ENCODE results near the gene BRME1. TPM values are rescaled to one million over a fixed set of nuclear protein-coding genes. Genes with fewer than 3 reads are reported as not detected.

Gene BRME1
- total RNA-seq, 6 donors from 2014 or later: 0.46 to 4.4 (median 2.1) TPM

DNA sequence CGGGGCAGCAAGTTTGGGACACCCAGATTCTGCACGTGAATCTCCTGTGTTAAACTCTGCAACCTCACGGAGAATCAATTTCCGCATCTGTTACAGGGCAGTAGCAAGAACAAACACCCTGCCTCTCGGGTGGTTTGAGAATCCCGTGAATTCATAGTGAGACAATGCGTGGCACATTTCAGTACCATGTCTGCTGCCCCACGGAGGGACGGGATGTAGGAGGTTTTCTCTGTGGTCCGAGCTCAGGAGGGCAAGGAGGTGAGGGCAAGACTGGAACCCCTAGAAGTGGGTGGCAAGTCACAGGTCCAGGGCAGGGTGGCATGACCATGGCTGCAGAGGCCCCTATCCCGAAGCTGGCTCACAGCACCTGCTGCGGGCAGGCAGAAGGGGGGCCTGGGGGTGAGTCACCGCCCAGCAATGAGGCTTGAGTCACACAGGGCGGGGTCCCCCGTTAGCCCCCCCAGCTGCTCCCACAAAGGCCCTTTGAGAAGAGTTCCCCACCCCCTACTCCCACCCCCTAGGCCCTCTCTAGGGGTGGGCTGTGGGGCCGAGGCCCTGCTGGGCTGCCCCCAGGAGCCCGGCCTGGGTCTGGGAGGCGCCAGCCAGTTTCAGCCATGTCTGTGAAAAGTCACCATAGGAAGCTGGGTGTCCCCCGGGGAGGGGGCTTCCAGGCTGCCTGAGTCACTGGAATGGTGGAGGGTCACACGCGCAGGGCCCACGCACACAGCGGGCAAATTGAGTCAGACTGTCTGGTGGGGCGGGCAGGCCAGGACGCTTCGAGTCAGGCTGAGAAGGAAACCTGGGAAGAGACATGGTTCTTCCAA is 54.8 kb downstream of the BRME1 start:
- no peaks in the 10 kb centered on the region for H3K27me3 ChIP-seq
- peak overlapping the region in 3 of 4 donors; percentile 30 to 48 (median 40) for H3K4me3 ChIP-seq
- no peaks in the 10 kb centered on the region for H3K9me3 ChIP-seq
- peak; percentile 90 to 95 for DNase-seq
- peak; percentile 78 to 87 for TF ChIP-seq POLR2AphosphoS5 (IDR thresholded peaks at IDR 0.05)
- TF ChIP-seq POLR2A (IDR thresholded peaks at IDR 0.05): peak in 2 of 4 donors; percentile 55 to 63
- peak in 2 of 4 donors; percentile 91 for TF ChIP-seq EP300 (IDR thresholded peaks at IDR 0.05)
- TF ChIP-seq, protein P1, sequence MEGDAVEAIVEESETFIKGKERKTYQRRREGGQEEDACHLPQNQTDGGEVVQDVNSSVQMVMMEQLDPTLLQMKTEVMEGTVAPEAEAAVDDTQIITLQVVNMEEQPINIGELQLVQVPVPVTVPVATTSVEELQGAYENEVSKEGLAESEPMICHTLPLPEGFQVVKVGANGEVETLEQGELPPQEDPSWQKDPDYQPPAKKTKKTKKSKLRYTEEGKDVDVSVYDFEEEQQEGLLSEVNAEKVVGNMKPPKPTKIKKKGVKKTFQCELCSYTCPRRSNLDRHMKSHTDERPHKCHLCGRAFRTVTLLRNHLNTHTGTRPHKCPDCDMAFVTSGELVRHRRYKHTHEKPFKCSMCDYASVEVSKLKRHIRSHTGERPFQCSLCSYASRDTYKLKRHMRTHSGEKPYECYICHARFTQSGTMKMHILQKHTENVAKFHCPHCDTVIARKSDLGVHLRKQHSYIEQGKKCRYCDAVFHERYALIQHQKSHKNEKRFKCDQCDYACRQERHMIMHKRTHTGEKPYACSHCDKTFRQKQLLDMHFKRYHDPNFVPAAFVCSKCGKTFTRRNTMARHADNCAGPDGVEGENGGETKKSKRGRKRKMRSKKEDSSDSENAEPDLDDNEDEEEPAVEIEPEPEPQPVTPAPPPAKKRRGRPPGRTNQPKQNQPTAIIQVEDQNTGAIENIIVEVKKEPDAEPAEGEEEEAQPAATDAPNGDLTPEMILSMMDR (IDR thresholded peaks at IDR 0.05): peak in 1 of 6 experiments; percentile 13
- peak overlapping the region; percentile 96 to 100 (median 100) for H3K27ac ChIP-seq
- no peaks in the 10 kb centered on the region for H3K36me3 ChIP-seq
- peaks cover 37 to 64% (median 56%) of the 10 kb centered on the region in 4 donors for H3K4me1 ChIP-seq
- WGBS, 2 donors: 48 to 52% methylated on average over 15 to 23 of the region's 26 CpGs
- peak; percentile 69 to 79 for ATAC-seq (ENCODE audit: low FRiP score in 2 of 2)

DNA sequence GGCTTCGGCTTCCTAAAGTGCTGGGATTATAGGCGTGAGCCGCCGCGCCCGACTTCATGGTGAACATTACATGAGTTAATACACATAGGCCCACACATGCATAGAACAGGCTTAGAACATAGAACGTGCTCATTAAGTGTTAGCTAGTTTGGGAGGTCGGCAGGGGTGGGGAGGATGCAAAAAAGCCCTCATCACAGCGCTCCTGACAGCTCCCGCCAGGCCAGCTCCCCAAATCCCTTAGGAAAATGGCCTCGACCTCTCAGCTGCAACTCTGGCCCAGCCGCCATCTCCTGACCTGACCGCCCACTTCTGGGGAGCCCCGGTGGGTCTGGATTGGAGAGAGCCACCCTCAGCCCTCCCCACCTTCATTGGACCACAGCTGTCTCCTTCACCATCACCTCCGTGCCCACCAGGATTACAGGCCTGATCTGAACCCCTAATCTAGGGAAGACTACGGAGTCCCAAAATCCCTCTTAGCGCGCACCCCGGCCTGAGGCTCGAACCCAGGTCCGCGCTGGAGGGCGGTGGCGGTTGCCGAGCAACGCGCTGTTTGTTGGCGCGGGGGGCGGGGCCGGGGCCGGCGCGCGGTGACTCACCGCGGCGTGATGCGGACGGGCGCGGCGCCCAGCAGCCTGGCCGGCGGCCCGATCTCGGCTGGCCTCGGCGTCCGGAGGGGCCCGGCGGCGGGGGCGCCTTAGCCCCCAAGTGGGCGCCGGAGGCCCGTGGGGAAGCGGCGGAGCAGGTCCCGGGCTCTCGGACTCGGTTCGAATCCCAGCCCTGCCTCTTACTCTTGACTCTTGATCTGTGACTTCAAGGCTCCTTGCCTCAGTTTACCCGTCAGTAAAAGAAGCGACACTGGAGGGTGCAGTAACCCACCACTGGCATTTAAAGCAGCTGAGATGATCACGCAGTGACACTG is 55.7 kb downstream of the BRME1 start:
- WGBS, 2 donors: 18 to 79% methylated on average over 13 to 61 of the region's 66 CpGs
- DNase-seq: peak; percentile 87 to 98
- Histone ChIP-seq H3K27me3 (no peaks in the 10 kb centered on the region), H3K4me1 (peaks cover 42 to 69% (median 62%) of the 10 kb centered on the region in 4 donors), H3K9me3 (no peaks in the 10 kb centered on the region), H3K27ac (peak overlapping the region; percentile 96 to 100 (median 100)), H3K4me3 (peak overlapping the region in 3 of 4 donors; percentile 30 to 48 (median 40)), H3K36me3 (no peaks in the 10 kb centered on the region)
- ATAC-seq (ENCODE audit: low FRiP score in 2 of 2): peak in 1 of 2 donors; percentile 55
- TF ChIP-seq, protein P1 (IDR thresholded peaks at IDR 0.05): no peak
- TF ChIP-seq POLR2A (IDR thresholded peaks at IDR 0.05) (peak in 2 of 4 donors; percentile 72 to 74), POLR2AphosphoS5 (IDR thresholded peaks at IDR 0.05) (peak in 1 of 2 donors; percentile 50), EP300 (IDR thresholded peaks at IDR 0.05) (peak in 2 of 4 donors; percentile 39 to 48)

DNA sequence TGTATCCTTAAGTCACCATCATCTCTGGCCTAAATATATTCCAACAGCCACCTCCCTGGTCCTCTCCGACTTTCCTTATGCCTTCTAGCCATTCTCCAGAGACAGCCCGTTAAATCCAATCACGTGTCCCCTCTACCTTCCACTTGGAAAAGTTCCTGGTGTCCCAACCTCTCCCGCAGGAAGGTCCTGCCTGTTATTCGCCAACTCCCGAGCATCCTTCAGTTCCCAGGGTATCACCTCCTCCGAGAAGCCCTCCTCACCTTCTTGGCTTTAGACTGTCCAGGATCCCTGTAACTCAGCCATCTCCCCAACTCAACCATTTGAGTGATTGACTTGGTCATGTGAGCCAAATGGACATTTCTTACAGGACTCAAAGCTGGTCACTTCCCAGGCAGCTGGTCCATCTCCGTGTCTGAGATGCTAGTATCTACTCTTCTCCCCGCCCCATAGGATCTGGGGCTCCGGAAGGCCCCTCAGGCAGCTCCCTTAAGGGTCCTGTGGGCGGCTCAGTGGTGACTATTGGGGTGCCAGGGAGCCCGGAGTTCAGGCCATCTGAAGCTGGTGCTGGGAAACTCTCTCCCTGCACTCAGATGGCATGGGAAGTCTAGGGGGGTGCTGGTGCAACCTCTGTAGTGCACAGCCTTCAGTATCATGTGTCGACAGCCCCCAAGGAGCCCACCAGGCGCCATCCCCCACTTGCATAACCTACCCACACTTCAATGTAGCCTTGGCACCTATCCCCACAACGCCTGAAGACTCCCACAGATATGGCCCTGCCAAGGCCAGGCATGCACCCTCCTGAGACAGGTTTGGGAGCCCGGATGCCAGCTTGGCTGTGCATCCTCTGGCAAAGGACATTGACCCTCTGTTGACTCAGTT is 56.9 kb downstream of the BRME1 start:
- ATAC-seq (ENCODE audit: low FRiP score in 2 of 2) (no peak), DNase-seq (no peak)
- peaks cover 48 to 78% (median 73%) of the 10 kb centered on the region in 4 donors for H3K4me1 ChIP-seq
- WGBS, 2 donors: 70 to 71% methylated on average over 11 to 15 of the region's 16 CpGs
- no peak for TF ChIP-seq EP300 (IDR thresholded peaks at IDR 0.05)
- TF ChIP-seq, protein P1 (IDR thresholded peaks at IDR 0.05): no peak
- TF ChIP-seq POLR2AphosphoS5 (IDR thresholded peaks at IDR 0.05): no peak
- no peak for TF ChIP-seq POLR2A (IDR thresholded peaks at IDR 0.05)
- no peaks in the 10 kb centered on the region for H3K36me3 ChIP-seq
- no peak overlapping the region for H3K4me3 ChIP-seq
- no peaks in the 10 kb centered on the region for H3K9me3 ChIP-seq
- no peaks in the 10 kb centered on the region for H3K27me3 ChIP-seq
- peak overlapping the region; percentile 99 to 100 (median 100) for H3K27ac ChIP-seq

DNA sequence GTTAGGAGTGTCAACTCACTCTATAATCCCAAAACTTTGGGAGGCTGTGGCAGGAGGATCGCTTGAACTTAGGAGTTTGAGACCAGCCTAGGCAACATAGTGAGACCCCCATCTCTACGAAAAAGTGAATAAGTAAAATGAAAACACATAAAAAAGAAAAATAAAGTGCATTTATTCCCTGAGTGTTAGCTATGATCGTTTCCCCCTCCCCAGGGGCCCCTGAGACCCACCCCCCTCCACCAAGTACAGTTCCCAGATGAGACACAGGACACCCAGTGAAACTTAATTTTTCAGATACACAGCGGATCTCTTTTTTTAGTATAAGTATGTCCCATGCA is 57.6 kb downstream of the BRME1 start:
- 74 to 80% methylated on average over 4 of the region's 4 CpGs for WGBS, 2 donors
- Histone ChIP-seq H3K27ac (peak overlapping the region; percentile 99 to 100 (median 100)), H3K4me1 (peaks cover 55 to 83% (median 79%) of the 10 kb centered on the region in 4 donors), H3K36me3 (no peaks in the 10 kb centered on the region), H3K27me3 (no peaks in the 10 kb centered on the region), H3K9me3 (no peaks in the 10 kb centered on the region), H3K4me3 (no peak overlapping the region)
- no peak for DNase-seq
- ATAC-seq (ENCODE audit: low FRiP score in 2 of 2): no peak
- TF ChIP-seq EP300 (IDR thresholded peaks at IDR 0.05): no peak
- TF ChIP-seq POLR2A (IDR thresholded peaks at IDR 0.05): no peak
- no peak for TF ChIP-seq POLR2AphosphoS5 (IDR thresholded peaks at IDR 0.05)
- TF ChIP-seq, protein P1 (IDR thresholded peaks at IDR 0.05): no peak

All from upper lobe of left lung (tissue), 6 donors.